ENCODE results near the gene NPW. TPM values are rescaled to one million over a fixed set of nuclear protein-coding genes. Genes with fewer than 3 reads are reported as not detected.

NPW gene
- total and polyA plus RNA-seq, 3 donors from 2014 or later, result 3.9 to 8.2 (median 7.3) TPM

DNA sequence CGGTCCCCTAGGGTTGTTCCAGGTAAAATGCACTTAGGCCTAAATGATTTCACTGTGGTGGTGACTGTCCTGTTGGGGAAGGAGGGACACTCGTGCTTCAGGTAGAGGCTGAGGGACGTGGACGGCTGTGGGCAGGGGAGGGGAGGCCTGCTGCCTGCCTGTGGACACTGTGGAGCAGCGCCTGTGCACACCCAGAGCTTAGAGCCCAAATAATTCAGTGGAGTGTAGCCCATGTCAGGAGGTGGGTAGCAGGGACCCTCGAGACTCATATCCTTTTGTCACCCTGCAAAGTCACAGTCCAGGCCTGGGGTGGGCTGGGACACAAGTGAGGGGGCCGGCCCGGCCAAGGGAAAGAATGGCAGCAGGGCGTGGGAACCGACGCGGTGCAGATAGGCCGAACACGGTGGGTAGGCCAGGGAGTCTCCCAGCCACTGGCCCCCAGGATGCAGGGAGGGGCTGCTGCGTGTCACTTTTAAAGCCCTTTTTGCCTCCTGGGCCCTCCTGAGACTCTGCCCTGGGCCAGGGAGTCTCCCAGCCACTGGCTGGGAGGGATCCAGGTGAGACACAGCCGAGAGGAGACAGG, 6.4 kb downstream of the NPW start:
- intact Hi-C loops (cut with DNase I; ENCODE audit: low total_unique reads), result loop anchor here (5.0 to 10.0 kb wide), 2 partner anchors 59 to 116 kb away; no protein-coding TSS in a partner anchor
- DNase-seq, result no peak
- Histone ChIP-seq H3K27ac (peak overlapping the region; percentile 57 to 63), H3K27me3 (no peaks in the 10 kb centered on the region), H3K36me3 (ENCODE audit: low read depth, missing control alignments) (no peaks in the 10 kb centered on the region), H3K4me1 (peaks cover 20% of the 10 kb centered on the region), H3K4me3 (peak overlapping the region in 1 of 2 donors; percentile 40), H3K9me3 (no peaks in the 10 kb centered on the region)
- 65 to 76% methylated on average over 14 to 16 of the region's 16 CpGs for WGBS, 2 donors
- TF ChIP-seq POLR2A (IDR thresholded peaks at IDR 0.05), result no peak
- TF ChIP-seq, protein P1, sequence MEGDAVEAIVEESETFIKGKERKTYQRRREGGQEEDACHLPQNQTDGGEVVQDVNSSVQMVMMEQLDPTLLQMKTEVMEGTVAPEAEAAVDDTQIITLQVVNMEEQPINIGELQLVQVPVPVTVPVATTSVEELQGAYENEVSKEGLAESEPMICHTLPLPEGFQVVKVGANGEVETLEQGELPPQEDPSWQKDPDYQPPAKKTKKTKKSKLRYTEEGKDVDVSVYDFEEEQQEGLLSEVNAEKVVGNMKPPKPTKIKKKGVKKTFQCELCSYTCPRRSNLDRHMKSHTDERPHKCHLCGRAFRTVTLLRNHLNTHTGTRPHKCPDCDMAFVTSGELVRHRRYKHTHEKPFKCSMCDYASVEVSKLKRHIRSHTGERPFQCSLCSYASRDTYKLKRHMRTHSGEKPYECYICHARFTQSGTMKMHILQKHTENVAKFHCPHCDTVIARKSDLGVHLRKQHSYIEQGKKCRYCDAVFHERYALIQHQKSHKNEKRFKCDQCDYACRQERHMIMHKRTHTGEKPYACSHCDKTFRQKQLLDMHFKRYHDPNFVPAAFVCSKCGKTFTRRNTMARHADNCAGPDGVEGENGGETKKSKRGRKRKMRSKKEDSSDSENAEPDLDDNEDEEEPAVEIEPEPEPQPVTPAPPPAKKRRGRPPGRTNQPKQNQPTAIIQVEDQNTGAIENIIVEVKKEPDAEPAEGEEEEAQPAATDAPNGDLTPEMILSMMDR (IDR thresholded peaks at IDR 0.05), result no peak

DNA sequence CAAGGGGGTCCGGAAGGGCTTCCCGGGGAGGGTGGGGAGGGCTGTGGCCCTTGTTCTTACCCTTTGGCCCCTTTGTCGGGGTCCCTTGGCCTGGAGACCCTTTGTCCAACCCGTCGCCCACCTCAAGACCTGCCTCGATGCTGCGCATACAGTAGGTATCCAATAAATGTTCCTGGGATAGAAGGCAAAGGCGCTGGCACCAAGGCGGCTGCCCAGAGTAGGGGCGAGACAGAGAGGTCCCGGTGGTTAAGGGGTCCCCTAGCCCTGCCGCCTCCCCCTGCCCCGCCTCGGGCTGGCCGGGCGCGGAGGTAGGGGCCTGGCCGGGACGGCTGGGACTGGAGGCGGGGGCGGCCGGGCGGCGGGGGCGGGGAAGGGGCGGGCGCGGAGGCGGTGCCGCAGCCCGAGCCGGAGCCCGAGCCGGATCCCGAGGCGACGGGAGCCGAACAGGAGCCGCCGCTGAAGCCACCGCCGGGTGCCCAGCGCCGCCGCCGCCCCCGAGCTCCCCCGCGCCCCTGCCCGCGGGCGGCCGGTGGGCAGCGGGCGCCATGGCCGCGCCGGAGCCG, 7.0 kb downstream of the NPW start, which contains the start of gene NHERF2:
TSS of gene NHERF2 (plus strand) at position 442 of the 563 bp plus-strand sequence. CDS start at position 546, 104 bp downstream.
- Histone ChIP-seq H3K9me3 (no peaks in the 10 kb centered on the region), H3K27me3 (no peaks in the 10 kb centered on the region), H3K27ac (peak within 1 kb of the TSS; percentile 57 to 64), H3K4me3 (peak within 1 kb of the TSS; percentile 62), H3K4me1 (peaks cover 20% of the 10 kb centered on the region), H3K36me3 (ENCODE audit: low read depth, missing control alignments) (no peaks in the 10 kb centered on the region)
- TF ChIP-seq, protein P1 (IDR thresholded peaks at IDR 0.05), result no peak
- no peak for TF ChIP-seq POLR2A (IDR thresholded peaks at IDR 0.05)
- intact Hi-C loops (cut with DNase I; ENCODE audit: low total_unique reads), result loop anchor here (5.0 to 10.0 kb wide), 2 partner anchors 58 to 116 kb away; no protein-coding TSS in a partner anchor
- peak; percentile 50 for DNase-seq
- WGBS, 2 donors, result 17 to 60% methylated on average over 1 to 29 of the region's 59 CpGs

DNA sequence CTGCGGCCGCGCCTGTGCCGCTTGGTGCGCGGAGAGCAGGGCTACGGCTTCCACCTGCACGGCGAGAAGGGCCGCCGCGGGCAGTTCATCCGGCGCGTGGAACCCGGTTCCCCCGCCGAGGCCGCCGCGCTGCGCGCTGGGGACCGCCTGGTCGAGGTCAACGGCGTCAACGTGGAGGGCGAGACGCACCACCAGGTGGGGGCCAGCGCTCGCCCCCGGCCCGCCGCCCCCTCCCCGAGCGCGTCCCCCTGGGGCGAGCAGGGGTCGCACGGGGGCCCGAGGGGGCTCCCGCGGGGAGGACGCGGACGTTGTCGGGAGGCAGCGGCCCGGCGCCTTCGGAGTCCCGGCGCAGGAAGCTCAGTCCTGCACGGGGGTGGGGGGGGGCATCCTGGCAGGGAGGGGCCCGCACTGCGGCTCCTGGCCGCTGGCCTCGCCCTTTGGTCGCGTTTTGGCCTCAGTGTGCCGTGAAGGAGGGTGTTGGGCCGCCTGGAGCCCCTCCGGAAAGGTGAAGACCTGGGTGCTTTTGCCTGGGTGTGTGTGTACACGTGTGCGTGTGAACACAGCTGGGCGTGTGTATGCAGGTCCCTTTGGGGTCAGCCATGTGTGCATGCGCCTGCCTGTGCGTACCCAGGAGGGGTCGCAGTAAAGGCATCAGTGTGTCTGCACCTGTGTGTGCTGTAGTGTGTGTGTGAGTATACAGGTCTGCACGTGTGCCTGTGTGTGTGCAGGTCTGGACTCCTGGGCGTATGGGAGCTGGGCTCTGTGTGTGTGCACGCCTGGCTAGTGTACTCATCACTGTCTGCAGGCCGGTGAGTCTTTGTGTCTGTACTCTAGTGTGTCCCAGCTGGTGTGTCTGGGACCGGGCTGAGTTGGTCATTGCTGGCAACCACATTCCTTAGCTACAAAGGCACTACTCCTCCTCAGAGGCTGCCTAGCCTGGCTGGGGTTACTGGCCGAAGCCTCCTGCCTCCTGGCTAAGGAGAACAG, 7.7 kb downstream of the NPW start:
- peak; percentile 28 for DNase-seq
- H3K36me3 ChIP-seq (ENCODE audit: low read depth, missing control alignments), result no peaks in the 10 kb centered on the region
- H3K4me3 ChIP-seq, result peak overlapping the region; percentile 62
- 11 to 50% methylated on average over 1 to 40 of the region's 76 CpGs for WGBS, 2 donors
- no peaks in the 10 kb centered on the region for H3K9me3 ChIP-seq
- H3K27ac ChIP-seq, result peak overlapping the region in 1 of 2 donors; percentile 64
- no peaks in the 10 kb centered on the region for H3K27me3 ChIP-seq
- TF ChIP-seq POLR2A (IDR thresholded peaks at IDR 0.05), result no peak
- TF ChIP-seq, protein P1 (IDR thresholded peaks at IDR 0.05), result no peak
- H3K4me1 ChIP-seq, result peaks cover 22% of the 10 kb centered on the region
- intact Hi-C loops (cut with DNase I; ENCODE audit: low total_unique reads), result loop anchor here (5.0 to 10.0 kb wide), 2 partner anchors 57 to 115 kb away; no protein-coding TSS in a partner anchor

DNA sequence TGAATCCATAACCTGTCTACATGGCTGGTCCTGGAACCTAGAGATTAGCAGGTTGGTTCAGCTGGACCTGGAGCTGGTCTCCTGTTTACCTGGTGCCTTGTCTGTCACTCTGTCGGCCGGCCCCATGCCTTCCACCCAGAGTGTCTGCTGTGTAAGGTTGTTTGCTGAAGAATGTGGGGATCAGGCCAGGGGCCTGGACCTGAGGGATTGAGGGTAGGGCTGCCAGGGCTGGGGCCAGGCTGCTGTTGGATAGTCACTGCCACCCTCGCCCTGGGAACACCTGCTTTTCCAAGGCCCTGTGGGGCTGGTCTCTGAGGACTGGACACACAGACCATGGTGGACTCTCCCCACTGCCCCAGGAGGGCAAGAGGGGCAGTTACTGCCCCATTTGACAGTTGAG, 8.6 kb downstream of the NPW start:
- peak overlapping the region in 1 of 2 donors; percentile 64 for H3K27ac ChIP-seq
- no peak overlapping the region for H3K4me3 ChIP-seq
- WGBS, 2 donors, result 73 to 92% methylated on average over 2 to 3 of the region's 3 CpGs
- intact Hi-C loops (cut with DNase I; ENCODE audit: low total_unique reads), result loop anchor here (5.0 to 10.0 kb wide), 2 partner anchors 57 to 114 kb away; no protein-coding TSS in a partner anchor
- no peaks in the 10 kb centered on the region for H3K36me3 ChIP-seq (ENCODE audit: low read depth, missing control alignments)
- no peaks in the 10 kb centered on the region for H3K9me3 ChIP-seq
- H3K4me1 ChIP-seq, result peaks cover 25% of the 10 kb centered on the region
- no peak for DNase-seq
- no peak for TF ChIP-seq POLR2A (IDR thresholded peaks at IDR 0.05)
- TF ChIP-seq, protein P1 (IDR thresholded peaks at IDR 0.05), result no peak
- H3K27me3 ChIP-seq, result no peaks in the 10 kb centered on the region
